ENCODE data around the gene MRPL46. TPM values are rescaled to one million over a fixed set of nuclear protein-coding genes. Genes with fewer than 3 reads are reported as not detected.

The MRPL46 gene
- polyA plus RNA-seq (2013, experiment 1 of 2; ENCODE audit: insufficient read length): 20.5 TPM
- 19.0 TPM for polyA plus RNA-seq (2013, experiment 2 of 2; ENCODE audit: insufficient read length)

GRCh38 chr15:88467073-88467934 is at the start of gene MRPL46, which contains the start of gene MRPS11:
Gene MRPL46, minus strand, starts transcription at chr15:88467388. Its CDS starts 11 bp downstream, at chr15:88467377.
Gene MRPS11, plus strand, starts transcription at chr15:88467708. Its CDS starts 10 bp downstream, at chr15:88467718.
- DNase-seq: peak; percentile 90

GRCh38 chr15:88513195-88513594 is 46.0 kb upstream of the MRPL46 start:
- DNase-seq: no peak

- DNase-seq: no peak
Measured at GRCh38 chr15:88512601-88513000, 45.4 kb upstream of the MRPL46 start.

- no peak for DNase-seq
Measured at GRCh38 chr15:88512078-88512477, 44.9 kb upstream of the MRPL46 start.

GRCh38 chr15:88511161-88511560 is 44.0 kb upstream of the MRPL46 start:
- DNase-seq: no peak

DNA sequence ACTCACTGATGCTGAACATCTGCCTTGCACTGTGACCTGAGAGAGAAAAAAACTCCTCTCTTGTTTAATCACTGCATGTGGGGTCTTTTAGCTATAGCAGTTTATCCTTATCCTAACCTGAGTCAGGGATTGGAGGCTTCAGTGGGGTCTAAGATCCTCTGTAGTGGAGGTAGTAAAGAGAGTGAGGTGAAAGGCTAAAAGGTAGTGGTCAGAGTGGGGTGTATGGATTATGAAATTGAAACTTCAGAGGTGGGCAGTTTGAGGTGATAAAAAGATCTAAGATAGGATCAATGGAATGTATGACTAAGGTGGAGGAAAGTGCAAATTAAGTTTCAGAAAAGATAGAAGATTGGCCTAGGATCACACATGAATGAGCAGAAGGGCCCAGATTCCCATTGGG is 42.8 kb upstream of the MRPL46 start:
- no peak for DNase-seq

- DNase-seq: no peak
Measured at GRCh38 chr15:88509321-88509720, 42.1 kb upstream of the MRPL46 start.

DNA sequence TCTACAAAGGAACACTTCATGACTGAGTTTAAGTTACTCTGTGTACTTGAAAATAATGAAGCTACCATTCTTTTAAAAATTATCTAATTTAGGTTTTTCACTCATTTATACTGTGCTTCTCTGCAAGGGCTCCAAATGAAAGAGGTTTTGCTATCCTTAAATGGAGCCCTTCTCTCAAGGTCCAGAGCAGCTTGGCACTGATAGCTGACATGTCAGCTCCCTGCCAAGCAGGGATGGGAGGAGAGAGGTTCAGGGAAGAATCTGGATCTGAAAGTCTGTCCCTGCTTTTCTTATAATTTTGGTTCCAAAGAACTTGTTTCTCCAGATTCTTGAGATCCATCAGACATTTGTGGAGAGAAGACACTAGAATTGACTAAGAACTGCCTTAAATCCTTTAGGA is 39.4 kb upstream of the MRPL46 start:
- no peak for DNase-seq

DNA sequence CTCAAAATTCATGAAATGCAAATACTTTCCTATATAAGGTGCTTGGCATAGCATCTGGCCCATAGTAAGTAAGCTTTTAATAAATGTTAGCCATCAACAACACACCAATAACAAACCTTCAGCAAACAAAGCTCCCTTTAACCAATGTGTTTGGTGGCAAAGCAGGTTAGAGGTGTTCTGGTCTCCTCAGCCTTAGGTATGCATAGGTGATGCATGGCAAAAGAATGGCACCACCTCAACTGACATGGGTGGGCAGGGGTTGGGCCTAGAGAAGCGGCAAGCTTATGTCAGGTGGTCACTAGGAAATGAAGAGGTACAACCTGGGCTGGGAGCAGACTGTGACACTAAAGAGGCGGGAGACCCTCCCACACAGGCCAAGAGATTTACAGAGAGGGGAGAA is 38.5 kb upstream of the MRPL46 start:
- DNase-seq: no peak

GRCh38 chr15:88504445-88504844 is 37.3 kb upstream of the MRPL46 start:
- no peak for DNase-seq

DNA sequence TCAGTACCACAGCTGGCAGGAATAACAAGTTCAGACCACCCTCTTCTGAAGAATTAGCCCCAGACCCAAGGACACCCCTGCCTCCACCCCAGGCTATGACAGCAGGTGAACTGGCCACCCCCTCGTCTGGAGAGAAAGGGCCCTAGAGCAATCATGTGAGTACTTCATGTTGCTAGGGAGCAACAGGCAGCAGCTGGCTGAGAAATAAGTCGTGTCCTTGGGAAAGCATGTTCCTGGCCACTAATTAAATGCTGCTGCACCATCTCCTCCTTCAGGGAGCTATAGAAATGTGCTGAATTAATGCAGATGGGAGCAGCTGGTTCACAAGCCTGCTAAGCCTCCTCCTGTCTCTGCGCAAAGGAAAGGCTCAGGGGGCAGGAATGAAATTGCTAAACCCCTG is 31.8 kb upstream of the MRPL46 start:
- DNase-seq: no peak

DNA sequence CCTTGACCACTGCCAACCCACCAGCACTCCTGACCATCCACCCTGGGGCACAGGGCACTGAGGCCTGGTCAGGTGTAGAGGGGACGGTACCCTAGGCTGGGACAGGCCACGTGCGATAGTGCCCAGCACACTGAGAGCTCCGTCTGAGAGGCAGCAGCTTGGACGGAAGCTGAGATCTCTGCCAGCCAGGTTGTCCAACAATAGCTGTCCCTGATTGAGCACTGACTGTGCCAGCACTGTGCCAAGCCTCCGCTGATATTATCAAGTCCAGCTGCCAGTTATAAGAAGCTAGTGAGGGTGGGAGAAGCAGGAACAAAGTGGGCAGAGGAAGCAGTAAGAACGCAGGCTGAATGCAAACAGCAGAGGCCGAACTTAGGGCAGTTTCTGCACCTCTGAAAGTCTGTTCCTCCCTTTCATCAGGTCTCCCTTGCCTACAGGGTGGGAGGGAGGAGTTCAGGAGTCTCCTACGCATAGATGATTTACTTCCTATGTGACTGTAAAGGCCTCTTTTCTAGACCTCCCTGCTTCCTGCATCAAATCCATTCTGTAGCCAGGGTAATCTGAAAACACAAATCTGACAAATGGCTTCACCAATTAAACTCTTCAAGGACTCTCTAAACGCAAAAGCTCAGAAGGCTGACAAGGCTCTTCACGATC is 30.0 kb upstream of the MRPL46 start:
- no peak for DNase-seq

GRCh38 chr15:88493844-88494243 is 26.7 kb upstream of the MRPL46 start:
- no peak for DNase-seq

- no peak for DNase-seq
Measured at GRCh38 chr15:88491158-88491557, 24.0 kb upstream of the MRPL46 start.

- no peak for DNase-seq
Measured at GRCh38 chr15:88490036-88490435, 22.8 kb upstream of the MRPL46 start.

- DNase-seq: no peak
Measured at GRCh38 chr15:88489321-88489720, 22.1 kb upstream of the MRPL46 start.

DNA sequence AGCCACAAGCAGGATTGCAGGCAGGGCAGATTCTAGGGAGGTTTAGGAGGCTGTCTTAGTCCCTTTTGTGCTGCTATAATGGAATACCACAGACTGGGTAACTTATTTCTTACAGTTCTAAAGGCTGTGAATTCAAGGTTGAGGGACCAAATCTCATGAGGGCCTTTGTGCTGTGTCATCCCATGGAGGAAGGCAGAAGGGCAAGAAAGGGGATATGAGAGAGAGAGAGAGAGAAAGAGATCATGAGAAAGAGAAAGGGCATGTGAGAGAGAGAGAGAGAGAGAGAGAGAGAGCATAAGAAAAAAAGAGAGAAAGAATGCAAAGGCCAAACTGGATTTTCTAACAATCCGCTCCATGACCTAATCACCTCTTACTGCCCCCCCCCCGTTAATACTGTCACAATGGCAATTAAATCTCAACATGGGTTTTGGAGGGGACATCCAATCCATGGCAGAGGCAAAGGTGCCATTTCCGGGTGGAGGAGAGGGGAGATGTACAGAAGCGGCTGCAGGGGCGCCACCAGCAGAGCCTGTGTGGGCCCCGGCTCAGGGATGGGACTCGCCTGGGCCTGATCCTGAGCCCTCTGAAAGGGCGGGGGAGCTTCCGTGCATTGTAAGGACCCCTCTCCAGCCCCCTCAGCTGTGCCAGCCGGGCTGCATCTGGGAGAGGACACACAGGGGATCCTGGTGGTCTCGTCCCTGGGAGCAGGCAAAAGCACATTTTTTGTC is 20.8 kb upstream of the MRPL46 start:
- peak; percentile 9 for DNase-seq

DNA sequence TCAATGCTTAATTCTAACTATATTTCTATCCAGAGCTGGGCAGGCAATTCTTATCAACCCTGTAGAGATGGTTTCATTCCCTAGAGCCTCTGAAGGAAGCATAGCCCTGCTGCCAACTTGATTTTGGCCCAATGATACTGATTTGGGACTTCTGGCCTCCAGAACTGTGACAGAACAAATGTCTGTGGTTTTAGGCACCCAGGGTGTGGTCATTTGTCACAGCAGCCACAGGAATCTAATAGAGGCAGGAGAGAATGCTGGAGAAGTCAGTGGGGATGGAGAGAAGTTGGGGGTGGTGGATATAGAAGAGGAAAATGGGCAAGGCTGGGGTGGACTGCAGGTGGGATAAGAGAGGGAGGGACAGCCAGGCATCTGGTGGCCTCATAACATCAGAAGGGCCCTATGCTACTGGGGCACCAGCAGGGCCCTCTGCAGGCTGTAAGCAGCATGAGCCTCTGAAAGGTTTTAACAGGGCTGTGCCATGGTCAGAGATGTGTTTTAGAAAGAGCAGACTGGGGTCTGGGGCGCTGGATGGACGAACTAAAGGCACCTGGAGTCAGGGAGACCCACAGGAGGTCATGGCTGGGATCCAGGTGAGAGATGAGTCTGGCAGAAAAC is 20.1 kb upstream of the MRPL46 start:
- DNase-seq: peak; percentile 32

GRCh38 chr15:88484682-88485331 is 17.6 kb upstream of the MRPL46 start:
- peak; percentile 37 for DNase-seq

DNA sequence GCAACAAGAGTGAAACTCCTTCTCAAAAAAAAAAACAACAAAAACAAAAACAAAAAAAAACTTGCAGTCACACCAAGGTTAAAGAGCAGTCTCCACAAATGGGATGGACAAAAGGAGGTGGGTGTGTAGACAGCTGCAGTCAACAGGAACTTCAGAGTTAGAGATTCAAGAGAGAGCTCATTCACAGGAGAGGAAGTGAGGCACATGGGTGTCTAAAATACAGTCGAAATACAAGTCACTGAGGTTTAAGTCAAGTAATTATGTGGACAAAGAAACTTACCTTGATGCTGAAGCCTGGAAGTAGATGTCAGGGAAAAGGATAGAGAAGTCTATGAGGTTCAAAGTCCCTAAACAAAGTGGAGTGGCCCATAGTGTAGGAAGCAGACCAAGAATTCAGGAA is 15.1 kb upstream of the MRPL46 start:
- no peak for DNase-seq

DNA sequence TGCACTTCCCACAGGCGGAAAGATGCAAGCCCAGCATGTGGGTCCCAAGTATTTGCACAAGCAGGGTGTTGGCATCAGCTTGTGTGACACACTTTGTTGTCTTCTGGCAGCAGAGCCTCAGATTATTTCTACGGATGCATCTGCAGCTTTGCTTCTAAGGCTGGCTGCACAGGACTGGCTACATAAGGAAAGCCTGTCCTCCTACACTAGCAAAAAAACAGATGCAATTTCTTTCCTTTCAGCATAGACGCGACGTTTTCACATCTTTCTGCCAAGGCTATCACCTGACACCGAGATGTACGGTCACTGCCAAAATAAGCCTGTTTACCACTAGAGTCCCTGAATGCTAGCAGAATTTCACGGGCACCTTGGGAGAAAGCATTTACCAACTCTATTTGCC is 13.8 kb upstream of the MRPL46 start:
- no peak for DNase-seq

- no peak for DNase-seq
Measured at GRCh38 chr15:88479169-88479568, 12.0 kb upstream of the MRPL46 start.

All from fibroblast of skin of scalp (primary cell).